Neural cell (in vitro differentiated cells): ENCODE results near the gene ADGRD1. TPM values are rescaled to one million over a fixed set of nuclear protein-coding genes. Genes with fewer than 3 reads are reported as not detected.

Experiments
- H2AFZ ChIP-seq: fragments of 200-600, 300-800 bp; sonication (generic), shearing (Covaris generic); 2 replicates; pipeline ENCODE4 v1.6.0; 2014; ENCODE audit warnings: low read depth, mild to moderate bottlenecking, antibody characterized with exemption, low read length, moderate library complexity
- H3F3A ChIP-seq: fragments of 200-600 bp; shearing (Covaris generic); 2 replicates; pipeline ENCODE4 v1.6.1; 2016; ENCODE audit warnings: mild to moderate bottlenecking, moderate library complexity, mixed read lengths, antibody characterized with exemption, low read length; ENCODE audit not compliant: insufficient read depth, poor library complexity, severe bottlenecking
- H3K27ac ChIP-seq: fragments of 200-600, 300-800 bp; sonication (generic), shearing (Covaris generic); 2 replicates; pipeline ENCODE4 v1.5.1; 2014; ENCODE audit warnings: mild to moderate bottlenecking, low read length, moderate library complexity
- H3K27me3 ChIP-seq: fragments of 300-800, 200-600 bp; sonication (generic), shearing (Covaris generic); 2 replicates; pipeline ENCODE4 v1.6.0; 2014; ENCODE audit warnings: mild to moderate bottlenecking, low read depth, low read length, moderate library complexity; ENCODE audit not compliant: insufficient read depth
- H3K36me3 ChIP-seq: fragments of 300-800, 200-600 bp; sonication (generic), shearing (Covaris generic); 2 replicates; pipeline ENCODE4 v1.5.1; 2014; ENCODE audit warnings: mild to moderate bottlenecking, antibody characterized with exemption, low read length, moderate library complexity; ENCODE audit not compliant: insufficient read depth
- H3K4me2 ChIP-seq: fragments of 300-800, 200-600 bp; sonication (generic), shearing (Covaris generic); 2 replicates; pipeline ENCODE4 v1.6.0; 2014; ENCODE audit warnings: mild to moderate bottlenecking, low read length
- H3K4me3 ChIP-seq: fragments of 300-800, 200-600 bp; sonication (generic), shearing (Covaris generic); 2 replicates; pipeline ENCODE4 v1.5.1; 2014; ENCODE audit warnings: mild to moderate bottlenecking, low read length, moderate library complexity
- H3K79me2 ChIP-seq: fragments of 200-600 bp; shearing (Covaris generic); replicated peaks from 2 replicates; pipeline ENCODE4 v1.6.0; 2014; ENCODE audit warnings: mild to moderate bottlenecking, low read length, moderate library complexity; ENCODE audit not compliant: insufficient read depth
- H3K9ac ChIP-seq: fragments of 300-800, 200-600 bp; sonication (generic), shearing (Covaris generic); 2 replicates; pipeline ENCODE4 v1.6.1; 2016; ENCODE audit warnings: mild to moderate bottlenecking, low read length, mixed read lengths
- H3K9me2 ChIP-seq: fragments of 200-600 bp; shearing (Covaris generic); 2 replicates; pipeline ENCODE4 v1.6.1; 2016; ENCODE audit warnings: mild to moderate bottlenecking, low read length, mixed read lengths; ENCODE audit not compliant: insufficient read depth
- H3K9me3 ChIP-seq: fragments of 200-600, 300-800 bp; sonication (generic), shearing (Covaris generic); 2 replicates; pipeline ENCODE4 v1.6.1; 2016; ENCODE audit warnings: mild to moderate bottlenecking, mixed run types, low read length, moderate library complexity, mixed read lengths
- H4K20me1 ChIP-seq: fragments of 200-600 bp; shearing (Covaris generic); 2 replicates; pipeline ENCODE4 v1.6.1; 2016; ENCODE audit warnings: mild to moderate bottlenecking, mixed run types; ENCODE audit not compliant: insufficient read depth
- CTCF ChIP-seq: fragments of 450-650 bp; IDR thresholded peaks from 2 replicates; pipeline ENCODE4 v1.5.1; 2014; ENCODE audit warnings: antibody characterized with exemption, mild to moderate bottlenecking, moderate library complexity; ENCODE audit not compliant: poor library complexity, severe bottlenecking
- EP300 ChIP-seq: fragments of 450-650 bp; conservative IDR thresholded peaks from 2 replicates; pipeline ENCODE4 v1.6.1; 2014; ENCODE audit warnings: antibody characterized with exemption, mild to moderate bottlenecking, moderate library complexity; ENCODE audit not compliant: poor library complexity, severe bottlenecking
- EZH2 ChIP-seq: fragments of 200-600, 300-800 bp; shearing (Covaris generic), sonication (generic); IDR thresholded peaks from 2 replicates; pipeline ENCODE4 v1.6.1; 2014; ENCODE audit warnings: antibody characterized with exemption, low read length, borderline replicate concordance, mild to moderate bottlenecking; ENCODE audit not compliant: insufficient read depth, poor library complexity, severe bottlenecking
- MXI1 ChIP-seq: fragments of 450-650 bp; conservative IDR thresholded peaks from 2 replicates; pipeline ENCODE4 v1.6.1; 2014; ENCODE audit warnings: antibody characterized with exemption, mild to moderate bottlenecking; ENCODE audit not compliant: poor library complexity, severe bottlenecking
- POLR2AphosphoS5 ChIP-seq: IDR thresholded peaks from 2 replicates; pipeline ENCODE4 v1.6.1; 2012
- RAD21 ChIP-seq: fragments of 450-650 bp; conservative IDR thresholded peaks from 2 replicates; pipeline ENCODE4 v1.6.1; 2014; ENCODE audit warnings: antibody characterized with exemption, mild to moderate bottlenecking, moderate library complexity
- SMC3 ChIP-seq: fragments of 450-650 bp; conservative IDR thresholded peaks from 2 replicates; pipeline ENCODE4 v1.6.1; 2014; ENCODE audit warnings: antibody characterized with exemption, mild to moderate bottlenecking, moderate library complexity; ENCODE audit not compliant: poor library complexity
- TAF1 ChIP-seq: IDR thresholded peaks from 2 replicates; pipeline ENCODE4 v1.6.1; 2012; ENCODE audit warnings: low read depth
- polyA plus RNA-seq: library from polyadenylated mRNA; depleted of rRNA; stranded (reverse); fragments of >200 nt; gene quantifications from 2 replicates; pipeline ENCODE4 v1.2.3, GENCODE V29; 2014
- TF ChIP-seq, protein P1 (sequence below): IDR thresholded peaks from 2 replicates; pipeline ENCODE4 v1.6.1; 2012; ENCODE audit warnings: borderline replicate concordance

Gene ADGRD1
- polyA plus RNA-seq, 1 donor from 2014 or later = 1.7 TPM

DNA sequence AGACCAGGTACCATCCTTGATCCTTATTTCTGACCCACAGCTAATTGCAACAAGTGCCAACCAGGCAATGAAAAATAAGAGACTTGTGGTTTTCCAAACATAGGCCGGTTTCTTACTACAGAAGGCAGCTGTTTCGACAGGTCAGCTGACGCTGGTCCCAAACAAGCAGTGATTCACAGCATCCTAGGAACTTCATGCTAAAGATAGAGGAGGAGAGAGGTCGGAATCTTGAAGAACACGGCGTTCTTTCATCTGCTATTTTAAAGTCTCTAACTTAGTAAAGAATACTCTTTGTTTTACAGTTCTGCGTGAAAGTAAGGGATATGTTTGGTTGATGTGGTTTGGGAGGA, 28.1 kb upstream of the ADGRD1 start:
- Histone ChIP-seq H3K4me3 (no peak overlapping the region), H3K27me3 (no peaks in the 10 kb centered on the region), H3K79me2 (no peaks in the 10 kb centered on the region), H3K9me3 (no peaks in the 10 kb centered on the region), H3K27ac (no peak overlapping the region), H2AFZ (no peak overlapping the region), H4K20me1 (no peaks in the 10 kb centered on the region), H3K9ac (no peak overlapping the region), H3F3A (no peaks in the 10 kb centered on the region), H3K4me2 (no peak overlapping the region), H3K9me2 (no peaks in the 10 kb centered on the region), H3K36me3 (no peaks in the 10 kb centered on the region)
- TF ChIP-seq MXI1 (no peak), SMC3 (no peak), EZH2 (no peak), EP300 (no peak), CTCF (no peak), POLR2AphosphoS5 (no peak), RAD21 (no peak), TAF1 (no peak)
- TF ChIP-seq, protein P1, sequence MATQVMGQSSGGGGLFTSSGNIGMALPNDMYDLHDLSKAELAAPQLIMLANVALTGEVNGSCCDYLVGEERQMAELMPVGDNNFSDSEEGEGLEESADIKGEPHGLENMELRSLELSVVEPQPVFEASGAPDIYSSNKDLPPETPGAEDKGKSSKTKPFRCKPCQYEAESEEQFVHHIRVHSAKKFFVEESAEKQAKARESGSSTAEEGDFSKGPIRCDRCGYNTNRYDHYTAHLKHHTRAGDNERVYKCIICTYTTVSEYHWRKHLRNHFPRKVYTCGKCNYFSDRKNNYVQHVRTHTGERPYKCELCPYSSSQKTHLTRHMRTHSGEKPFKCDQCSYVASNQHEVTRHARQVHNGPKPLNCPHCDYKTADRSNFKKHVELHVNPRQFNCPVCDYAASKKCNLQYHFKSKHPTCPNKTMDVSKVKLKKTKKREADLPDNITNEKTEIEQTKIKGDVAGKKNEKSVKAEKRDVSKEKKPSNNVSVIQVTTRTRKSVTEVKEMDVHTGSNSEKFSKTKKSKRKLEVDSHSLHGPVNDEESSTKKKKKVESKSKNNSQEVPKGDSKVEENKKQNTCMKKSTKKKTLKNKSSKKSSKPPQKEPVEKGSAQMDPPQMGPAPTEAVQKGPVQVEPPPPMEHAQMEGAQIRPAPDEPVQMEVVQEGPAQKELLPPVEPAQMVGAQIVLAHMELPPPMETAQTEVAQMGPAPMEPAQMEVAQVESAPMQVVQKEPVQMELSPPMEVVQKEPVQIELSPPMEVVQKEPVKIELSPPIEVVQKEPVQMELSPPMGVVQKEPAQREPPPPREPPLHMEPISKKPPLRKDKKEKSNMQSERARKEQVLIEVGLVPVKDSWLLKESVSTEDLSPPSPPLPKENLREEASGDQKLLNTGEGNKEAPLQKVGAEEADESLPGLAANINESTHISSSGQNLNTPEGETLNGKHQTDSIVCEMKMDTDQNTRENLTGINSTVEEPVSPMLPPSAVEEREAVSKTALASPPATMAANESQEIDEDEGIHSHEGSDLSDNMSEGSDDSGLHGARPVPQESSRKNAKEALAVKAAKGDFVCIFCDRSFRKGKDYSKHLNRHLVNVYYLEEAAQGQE = no peak

- no peak overlapping the region for H2AFZ ChIP-seq
- no peaks in the 10 kb centered on the region for H3F3A ChIP-seq
- no peaks in the 10 kb centered on the region for H3K79me2 ChIP-seq
- TF ChIP-seq TAF1 (no peak), EZH2 (no peak), CTCF (no peak), SMC3 (no peak), POLR2AphosphoS5 (no peak), MXI1 (no peak), RAD21 (no peak), EP300 (no peak)
- TF ChIP-seq, protein P1 = no peak
- no peak overlapping the region for H3K27ac ChIP-seq
- H3K9me2 ChIP-seq = no peaks in the 10 kb centered on the region
- no peaks in the 10 kb centered on the region for H3K36me3 ChIP-seq
- no peak overlapping the region for H3K4me3 ChIP-seq
- no peak overlapping the region for H3K9ac ChIP-seq
- no peaks in the 10 kb centered on the region for H3K27me3 ChIP-seq
- no peaks in the 10 kb centered on the region for H4K20me1 ChIP-seq
- H3K9me3 ChIP-seq = no peaks in the 10 kb centered on the region
- no peak overlapping the region for H3K4me2 ChIP-seq
Observed at GRCh38 chr12:130929363-130929762, 24.3 kb upstream of the ADGRD1 start.
